ENCODE data around the gene NIBAN1.

The NIBAN1 gene

DNA sequence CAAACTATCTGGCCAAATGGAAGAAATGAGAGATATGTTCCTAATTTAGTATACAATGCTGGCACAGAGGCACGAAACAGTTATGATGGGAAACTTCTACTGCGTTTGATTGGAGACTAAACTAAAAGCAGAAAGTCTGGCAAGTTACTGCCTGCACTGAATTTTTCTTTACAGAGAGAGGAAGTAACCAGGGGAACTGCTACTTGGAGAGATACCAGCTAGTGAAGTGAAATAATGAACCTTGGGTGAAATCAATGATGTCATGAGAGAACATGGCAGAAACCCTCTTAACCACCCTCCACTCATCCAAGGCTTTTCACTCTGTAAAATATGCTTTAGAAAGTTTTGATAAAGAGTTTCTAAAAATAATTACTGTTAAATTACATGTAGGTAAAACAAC, 29.3 kb downstream of the NIBAN1 start:
- no peak for DNase-seq (ENCODE audit: low read depth)

DNA sequence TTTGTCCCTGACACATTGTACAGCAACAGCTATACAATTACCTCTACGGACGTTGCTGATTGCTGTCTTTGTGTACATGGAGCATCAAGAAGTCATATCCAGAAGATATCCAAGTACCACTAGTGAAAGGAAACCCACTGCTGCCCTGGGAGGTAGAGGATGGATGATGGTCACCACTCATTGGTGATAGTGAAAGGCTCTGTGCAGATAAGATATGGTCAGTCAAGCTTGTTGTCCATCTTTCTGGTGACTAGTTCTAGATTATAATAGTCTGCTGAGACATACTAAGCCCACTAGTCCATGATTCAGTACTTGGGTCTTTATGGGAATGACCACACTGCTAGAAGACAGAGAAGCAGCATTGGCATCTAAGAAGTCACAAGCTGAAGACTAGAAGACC, 30.3 kb downstream of the NIBAN1 start:
- no peak for DNase-seq (ENCODE audit: low read depth)

DNA sequence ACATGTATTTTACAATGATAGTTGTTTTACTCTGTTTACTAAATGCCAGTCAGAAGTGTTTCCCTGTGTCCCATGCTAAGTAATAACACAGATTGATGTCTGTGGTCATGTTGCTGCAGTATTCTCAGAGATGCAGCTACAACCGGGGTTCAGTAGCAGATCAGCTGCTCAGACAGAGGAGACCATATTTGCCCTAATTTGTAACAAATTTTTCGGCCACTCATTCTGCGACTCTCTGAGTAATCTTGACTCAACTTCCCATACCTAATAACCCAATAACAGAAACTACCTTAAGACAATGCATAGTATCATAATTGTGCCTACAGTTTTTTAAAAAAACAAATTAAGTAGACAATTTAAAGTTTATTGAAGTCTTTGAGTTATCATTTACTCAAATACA, 32.6 kb downstream of the NIBAN1 start:
- no peak for DNase-seq (ENCODE audit: low read depth)

DNA sequence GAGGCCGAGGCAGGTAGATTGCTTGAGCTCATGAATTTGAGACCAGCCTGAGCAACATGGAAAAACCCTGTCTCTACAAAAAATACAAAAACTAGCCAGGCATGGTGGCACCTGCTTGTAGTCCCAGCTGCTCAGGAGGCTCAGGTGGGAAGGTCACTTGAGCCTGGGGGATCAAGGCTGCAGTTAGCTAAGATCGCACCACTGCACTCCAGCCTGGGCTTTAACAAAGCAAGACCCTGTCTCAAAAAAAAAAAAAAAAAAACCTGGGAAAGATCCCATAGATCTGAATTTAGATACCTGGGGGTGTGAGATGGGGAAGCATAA, 32.9 kb downstream of the NIBAN1 start:
- DNase-seq (ENCODE audit: low read depth), result no peak

DNA sequence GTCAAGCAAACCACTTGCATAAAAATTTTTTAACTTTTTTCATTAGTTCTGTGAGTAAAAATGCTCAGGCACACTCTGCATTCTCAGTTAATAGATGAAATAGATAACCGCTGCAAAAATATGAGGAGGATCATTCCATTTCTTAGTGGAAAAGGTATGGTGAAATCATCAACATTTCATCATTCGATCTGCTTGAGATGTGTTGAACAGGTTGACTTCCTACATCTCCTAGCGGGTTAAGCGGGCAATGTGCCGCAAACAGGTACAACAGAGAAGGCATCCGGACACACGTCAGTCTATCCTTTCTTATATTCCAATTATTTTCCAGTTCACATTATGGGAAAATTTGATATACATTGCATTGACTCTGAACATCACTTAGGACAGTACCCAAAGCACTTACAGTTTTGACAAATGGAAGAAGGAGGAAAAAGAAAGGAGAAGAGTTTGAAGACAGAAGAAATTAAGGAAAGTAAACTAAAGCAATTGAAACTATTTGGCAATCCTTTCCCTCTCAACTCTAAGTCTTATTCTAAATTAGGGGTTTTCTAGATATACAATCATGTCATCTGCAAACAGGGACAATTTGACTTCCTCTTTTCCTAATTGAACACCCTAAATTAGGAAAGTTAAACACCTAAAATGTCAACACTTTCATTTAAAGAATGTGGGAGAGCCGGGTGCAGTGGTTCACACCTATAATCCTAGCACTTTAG, 33.5 kb downstream of the NIBAN1 start:
- DNase-seq (ENCODE audit: low read depth), result no peak

DNA sequence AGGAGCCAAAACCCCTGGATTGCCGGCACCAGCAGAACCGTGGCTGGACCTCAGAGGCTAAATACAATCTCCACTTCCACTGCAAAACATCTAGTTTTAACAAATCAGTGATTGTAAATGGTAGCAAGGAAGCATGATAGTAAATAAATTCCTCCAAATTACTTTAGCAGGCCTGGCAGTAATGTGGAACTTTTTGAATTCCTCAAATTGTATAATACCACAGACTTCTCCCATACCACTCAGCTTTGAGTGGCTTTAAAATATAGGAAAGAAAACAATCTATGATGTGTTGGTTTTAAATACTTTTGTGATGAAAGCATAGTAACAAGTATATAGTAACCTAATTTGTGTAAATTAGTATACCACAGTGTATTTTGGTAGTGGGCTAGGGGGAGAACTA, 34.1 kb downstream of the NIBAN1 start:
- no peak for DNase-seq (ENCODE audit: low read depth)

DNA sequence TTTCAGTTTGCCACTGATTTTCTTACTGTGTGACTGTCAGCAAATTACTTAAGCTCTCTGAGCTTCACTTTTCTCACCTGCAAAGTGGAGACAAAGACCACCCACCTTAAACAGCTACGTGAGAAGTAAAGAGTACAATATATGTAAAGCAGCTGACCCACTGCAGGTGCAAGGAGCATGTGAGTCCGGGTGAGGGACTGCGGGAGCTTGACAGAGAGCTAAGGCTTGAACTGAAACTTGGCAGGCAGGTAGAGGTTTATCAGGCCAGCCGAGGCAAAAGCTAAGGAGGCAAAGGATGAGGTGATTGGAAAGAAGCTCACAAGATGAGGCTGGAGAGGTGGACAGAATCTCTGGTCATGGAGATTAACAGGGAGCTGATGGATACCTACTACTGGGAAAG, 36.6 kb downstream of the NIBAN1 start:
- no peak for DNase-seq (ENCODE audit: low read depth)

DNA sequence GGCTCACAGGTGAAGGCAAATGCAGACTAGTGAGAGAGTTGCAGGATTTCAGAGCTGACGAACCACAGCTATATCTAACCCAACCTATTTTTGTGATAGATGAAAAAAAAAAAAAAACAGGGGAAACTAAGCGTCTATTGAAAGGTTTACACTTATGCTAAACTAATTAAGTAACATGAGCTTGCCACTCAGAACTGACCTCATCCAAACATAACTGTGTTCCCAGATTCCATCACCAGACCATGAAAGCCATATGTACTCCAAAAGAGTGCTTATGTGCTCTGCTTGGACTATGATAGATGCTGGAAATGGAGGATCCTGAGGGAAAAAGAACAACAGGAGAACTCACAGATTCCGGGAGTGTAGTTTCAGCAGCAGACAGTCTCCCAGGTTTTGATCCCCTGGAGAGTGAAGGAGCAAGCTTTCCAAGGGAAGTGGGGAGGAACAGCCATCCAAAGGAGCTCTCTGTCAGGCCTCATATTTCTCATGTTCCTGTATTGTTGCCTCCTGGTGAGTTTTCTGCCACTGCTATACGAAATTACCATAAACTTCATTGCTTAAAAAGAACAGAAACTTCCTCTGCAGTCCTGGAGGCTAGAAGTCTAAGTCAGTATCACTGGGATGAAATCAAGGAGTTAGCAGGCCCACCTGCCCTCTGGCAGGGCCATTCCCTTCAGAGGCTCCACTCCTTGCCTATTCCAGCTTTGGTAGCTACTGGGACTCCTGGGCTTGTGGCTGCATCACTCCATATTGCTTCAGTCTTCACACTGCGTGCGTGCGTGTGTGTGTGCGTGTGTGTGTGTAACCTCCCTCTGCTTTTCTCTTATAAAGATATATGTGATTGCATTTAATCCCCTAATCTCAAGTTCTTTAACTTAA, 38.1 kb downstream of the NIBAN1 start:
- DNase-seq (ENCODE audit: low read depth), result no peak

DNA sequence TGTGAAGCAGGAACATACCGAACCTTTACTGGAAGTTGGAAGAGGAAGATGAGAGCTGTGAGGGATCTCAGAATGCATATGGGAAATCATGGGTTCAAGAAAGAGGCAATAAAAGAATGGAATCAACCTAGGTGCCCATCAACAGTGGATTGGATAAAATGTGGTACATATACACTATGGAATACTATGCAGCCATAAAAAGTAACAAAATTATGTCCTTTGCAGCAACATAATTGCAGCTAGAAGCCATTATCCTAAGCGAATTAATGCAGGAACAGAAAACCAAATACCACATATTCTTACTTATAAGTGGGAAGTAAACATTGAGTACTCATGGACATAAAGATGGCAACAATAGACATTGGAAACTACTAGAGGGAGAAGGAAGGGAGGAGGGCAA, 40.4 kb downstream of the NIBAN1 start:
- DNase-seq (ENCODE audit: low read depth), result no peak

DNA sequence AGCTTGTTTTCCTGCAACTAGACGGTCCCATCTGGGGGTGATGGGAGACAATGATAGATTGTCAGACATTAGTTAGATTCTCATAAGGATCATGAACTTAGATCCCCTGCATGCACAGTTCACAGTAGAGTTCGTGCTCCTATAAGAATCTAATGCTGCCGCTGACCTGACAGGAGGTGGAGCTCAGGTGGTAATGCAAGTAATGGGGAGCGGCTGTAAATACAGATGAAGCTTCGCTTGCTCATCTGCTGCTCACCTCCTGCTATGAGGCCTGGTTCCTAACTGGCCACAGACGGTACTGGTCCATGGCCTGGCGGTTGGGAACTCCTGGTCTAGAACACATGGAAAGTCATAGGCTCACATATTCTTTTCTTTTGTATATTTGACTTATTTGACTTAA, 42.0 kb downstream of the NIBAN1 start:
- DNase-seq (ENCODE audit: low read depth), result no peak

DNA sequence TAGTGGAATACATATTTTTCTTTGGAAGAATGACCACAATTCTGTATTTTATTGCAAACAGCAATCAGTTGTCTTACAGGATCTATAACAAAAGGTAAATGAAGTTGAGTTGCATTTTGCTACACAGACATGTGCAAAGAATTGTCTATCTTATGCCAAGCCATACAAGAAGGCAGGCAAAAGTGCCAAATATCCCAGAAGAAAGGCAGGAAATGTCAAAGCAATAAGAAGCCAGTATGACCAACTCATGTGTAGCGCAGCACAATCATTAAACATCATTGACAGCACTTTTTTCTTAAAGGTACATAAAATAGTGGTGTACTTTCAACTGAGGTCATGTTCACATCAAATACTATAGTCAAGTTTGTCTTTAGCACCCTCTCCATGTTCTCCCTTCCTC, 42.7 kb downstream of the NIBAN1 start:
- no peak for DNase-seq (ENCODE audit: low read depth)

DNA sequence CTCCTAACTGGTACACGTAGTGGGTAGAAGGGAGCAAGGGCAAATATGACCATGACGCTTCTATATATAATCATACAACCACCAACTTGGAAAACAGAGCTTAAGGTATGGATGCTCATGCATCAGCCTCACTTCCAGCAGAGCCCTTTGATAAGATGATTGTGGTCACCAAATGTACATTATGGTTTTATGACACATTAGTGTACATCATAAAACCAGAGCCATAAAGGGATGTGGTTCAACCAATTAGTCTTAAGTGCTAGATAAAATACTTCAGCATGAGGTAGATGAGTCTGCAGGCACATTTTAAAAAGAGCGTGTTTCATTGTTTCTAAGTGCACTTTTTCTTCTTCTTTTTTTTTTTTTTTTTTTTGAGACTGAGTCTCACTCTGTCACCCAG, 43.7 kb downstream of the NIBAN1 start:
- no peak for DNase-seq (ENCODE audit: low read depth)

DNA sequence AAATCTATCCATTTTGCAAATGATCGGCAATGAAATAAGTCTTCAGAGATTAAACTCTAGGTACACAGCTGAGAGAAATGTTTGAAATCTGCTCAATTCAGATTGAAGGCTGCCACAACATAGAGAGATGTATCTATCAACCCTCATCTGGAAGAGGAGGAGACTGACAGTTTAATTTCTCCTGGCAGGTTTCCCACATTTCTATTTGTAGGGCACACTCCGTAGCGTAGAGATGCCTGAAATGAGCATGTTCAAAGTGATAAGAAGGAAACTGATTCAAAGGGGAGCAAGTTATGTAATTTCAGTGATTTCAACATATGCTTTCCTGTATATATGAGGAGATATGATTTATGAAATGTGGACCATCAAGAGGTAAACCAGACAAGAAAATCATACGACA, 44.1 kb downstream of the NIBAN1 start:
- DNase-seq (ENCODE audit: low read depth), result no peak

DNA sequence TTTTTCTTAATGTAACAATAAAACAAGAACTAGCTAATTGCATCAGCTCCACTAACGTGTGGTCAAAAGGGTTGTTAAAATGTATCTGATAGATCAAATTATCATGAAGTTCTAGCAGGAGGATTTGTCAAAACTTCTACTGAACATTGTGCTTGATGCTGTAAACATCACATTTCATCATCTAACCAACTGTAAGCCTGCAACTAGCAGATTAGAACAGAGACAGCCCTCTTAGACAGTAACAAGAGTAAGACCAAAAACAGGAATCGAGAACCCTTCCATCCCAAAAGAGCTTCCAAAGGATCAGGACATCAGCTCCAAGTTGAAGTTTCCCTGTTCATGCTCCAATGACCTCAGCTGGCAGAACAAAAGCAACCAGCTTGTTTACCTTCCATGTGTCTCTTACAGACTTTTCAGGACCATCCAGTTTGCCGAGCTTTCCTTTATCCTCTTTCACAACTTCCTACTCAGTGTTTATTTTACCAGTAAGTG, 44.6 kb downstream of the NIBAN1 start:
- DNase-seq (ENCODE audit: low read depth), result no peak

DNA sequence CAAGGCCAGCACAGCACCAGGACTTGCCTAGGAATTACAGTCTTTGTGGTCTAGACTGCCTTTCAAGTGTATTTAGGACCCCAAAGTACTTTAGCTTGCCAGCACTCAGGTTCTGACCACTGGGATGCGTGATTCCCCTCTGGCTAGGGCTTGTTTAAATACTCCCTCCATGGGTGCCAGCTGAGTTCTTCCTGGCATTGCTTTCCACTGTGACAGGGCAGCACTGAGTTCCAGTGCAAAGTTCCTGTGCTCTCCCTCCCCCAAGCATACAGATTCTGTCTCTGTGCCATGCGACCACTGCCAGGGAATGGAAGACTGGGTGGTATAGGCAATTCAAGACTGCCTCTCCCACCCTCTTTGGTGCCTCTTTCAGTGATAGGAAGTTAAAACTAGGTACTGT, 45.9 kb downstream of the NIBAN1 start:
- no peak for DNase-seq (ENCODE audit: low read depth)

Data from stimulated activated CD8-positive, alpha-beta memory T cell treated with anti-CD3 and anti-CD28 coated beads, Interleukin-4, amount 100 ng/mL, for 24 hours (primary cell).